AG09309 (cell line): Measurements from ENCODE around the gene NSUN7.

Experiments used
- DNase-seq: peaks from one replicate; pipeline ENCODE4 v3.0.0-alpha.2; 2010; ENCODE audit warnings: low read depth
- H3K4me3 ChIP-seq: 2 replicates; pipeline ENCODE4 v1.5.1; 2011; ENCODE audit warnings: mild to moderate bottlenecking, low read depth, low read length, moderate library complexity; ENCODE audit not compliant: control insufficient read depth
- TF ChIP-seq, protein P1 (sequence below): IDR thresholded peaks from 2 replicates; pipeline ENCODE4 v1.5.1; 2011; ENCODE audit warnings: mild to moderate bottlenecking, low read depth, low read length, inconsistent platforms; ENCODE audit not compliant: insufficient read depth, control insufficient read depth; ENCODE audit errors: missing control alignments

The NSUN7 gene

DNA sequence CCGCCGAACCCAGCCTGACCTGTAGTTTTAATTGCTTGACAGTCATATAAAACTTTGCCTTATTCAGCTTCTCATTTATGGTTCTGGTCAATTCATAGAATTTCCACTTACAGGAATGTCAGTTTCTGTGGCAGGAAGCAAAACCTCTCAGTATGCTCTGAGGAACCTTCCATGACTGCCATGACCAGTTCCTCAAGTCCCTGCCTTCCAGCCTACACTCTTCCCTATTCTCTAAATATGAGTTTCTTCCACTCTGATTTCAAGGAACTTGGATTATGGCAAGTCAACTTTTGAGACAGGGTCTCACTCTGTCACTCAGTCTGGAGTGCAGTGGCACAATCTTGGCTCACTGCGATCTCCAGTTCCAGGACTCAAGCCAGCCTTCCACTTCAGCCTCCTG, 26.0 kb upstream of the NSUN7 start:
- no peak for DNase-seq
- H3K4me3 ChIP-seq = no peak overlapping the region
- TF ChIP-seq, protein P1, sequence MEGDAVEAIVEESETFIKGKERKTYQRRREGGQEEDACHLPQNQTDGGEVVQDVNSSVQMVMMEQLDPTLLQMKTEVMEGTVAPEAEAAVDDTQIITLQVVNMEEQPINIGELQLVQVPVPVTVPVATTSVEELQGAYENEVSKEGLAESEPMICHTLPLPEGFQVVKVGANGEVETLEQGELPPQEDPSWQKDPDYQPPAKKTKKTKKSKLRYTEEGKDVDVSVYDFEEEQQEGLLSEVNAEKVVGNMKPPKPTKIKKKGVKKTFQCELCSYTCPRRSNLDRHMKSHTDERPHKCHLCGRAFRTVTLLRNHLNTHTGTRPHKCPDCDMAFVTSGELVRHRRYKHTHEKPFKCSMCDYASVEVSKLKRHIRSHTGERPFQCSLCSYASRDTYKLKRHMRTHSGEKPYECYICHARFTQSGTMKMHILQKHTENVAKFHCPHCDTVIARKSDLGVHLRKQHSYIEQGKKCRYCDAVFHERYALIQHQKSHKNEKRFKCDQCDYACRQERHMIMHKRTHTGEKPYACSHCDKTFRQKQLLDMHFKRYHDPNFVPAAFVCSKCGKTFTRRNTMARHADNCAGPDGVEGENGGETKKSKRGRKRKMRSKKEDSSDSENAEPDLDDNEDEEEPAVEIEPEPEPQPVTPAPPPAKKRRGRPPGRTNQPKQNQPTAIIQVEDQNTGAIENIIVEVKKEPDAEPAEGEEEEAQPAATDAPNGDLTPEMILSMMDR = no peak

DNA sequence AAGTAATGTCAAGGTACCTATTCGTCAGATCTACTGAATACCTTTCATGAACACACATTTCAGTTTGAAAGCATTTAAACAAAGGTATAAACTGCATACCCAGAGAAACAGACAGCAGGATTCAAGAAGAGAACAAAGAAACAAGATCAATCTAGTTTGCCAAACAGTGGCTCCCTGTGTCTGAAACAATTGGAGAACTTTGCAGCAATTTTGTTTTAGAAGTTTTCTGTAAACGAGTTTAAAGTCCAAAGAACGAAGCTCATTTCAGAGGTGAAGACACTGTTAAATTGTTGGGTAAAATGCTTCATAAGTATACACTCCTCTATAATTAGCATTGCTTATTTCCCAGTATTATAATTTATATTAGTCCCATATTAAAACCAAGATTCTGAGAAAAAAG, 21.4 kb upstream of the NSUN7 start:
- TF ChIP-seq, protein P1 = no peak
- no peak for DNase-seq
- no peak overlapping the region for H3K4me3 ChIP-seq

DNA sequence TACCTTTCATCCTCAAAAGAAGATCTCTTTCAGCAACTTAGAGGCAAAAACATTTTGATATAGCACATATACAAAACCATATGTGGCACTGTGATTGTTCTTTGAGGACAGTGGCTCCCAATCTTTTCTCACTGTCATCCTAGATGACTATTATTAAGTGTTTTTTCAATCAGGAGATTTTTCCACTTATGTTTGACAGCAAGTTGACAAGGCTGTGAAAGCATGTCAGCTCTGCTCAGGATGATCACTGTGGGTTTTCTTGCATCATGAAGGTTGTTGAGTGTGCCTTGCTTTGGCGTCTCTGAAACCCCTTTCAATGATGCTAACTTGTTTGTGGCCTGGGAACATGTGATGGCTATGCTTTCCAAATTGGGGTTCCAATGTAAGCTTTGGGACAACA, 20.2 kb upstream of the NSUN7 start:
- TF ChIP-seq, protein P1 = no peak
- H3K4me3 ChIP-seq = no peak overlapping the region
- no peak for DNase-seq

DNA sequence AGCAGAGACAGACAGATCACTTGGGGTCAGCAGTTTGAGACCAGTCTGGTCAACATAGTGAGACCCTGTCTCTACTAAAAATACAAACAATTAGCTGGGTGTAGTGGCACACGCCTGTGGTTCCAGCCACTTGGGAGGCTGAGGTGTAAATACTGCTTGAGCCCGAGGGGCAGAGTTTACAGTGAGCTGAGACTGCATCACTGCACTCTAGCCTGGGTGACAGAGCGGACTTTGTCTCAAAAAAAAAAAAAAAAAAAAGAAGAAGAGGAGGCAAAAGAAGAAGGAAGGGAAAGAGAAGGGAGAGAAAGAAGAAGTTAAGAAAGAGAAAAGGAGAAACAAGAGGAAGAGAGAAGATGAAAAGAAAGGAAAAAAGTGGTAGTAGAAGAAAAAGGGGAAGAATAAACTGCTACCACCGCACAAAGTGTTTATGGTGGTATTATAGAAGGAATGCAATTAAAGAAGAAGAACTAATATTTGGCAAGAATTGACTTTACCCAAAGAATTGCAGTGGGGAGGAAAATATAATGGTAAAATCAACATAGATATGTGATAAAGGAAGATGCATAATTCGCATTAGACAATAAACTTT, 19.6 kb upstream of the NSUN7 start:
- TF ChIP-seq, protein P1 = no peak
- DNase-seq = no peak

DNA sequence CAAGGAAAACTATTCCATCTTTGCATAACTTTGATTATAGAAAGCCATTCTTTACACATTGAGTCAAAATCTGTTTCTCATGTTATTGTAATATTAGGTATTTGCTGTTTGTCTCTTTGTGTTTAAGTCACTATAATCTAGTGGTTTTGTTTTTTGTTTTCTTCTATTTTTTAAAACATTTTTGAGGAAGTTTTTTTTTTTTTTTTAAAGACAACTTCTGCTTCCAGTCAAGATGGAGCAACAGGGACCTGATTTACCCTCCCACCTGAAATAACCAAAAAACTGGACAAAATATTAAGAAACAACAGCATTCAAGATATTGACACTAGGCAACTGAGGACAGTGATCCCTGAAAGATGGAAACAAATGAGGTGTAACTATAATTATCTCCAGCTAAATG, 18.4 kb upstream of the NSUN7 start:
- TF ChIP-seq, protein P1 = no peak
- no peak for DNase-seq
- H3K4me3 ChIP-seq = no peak overlapping the region

More for the DNA sequence above, 19.6 kb upstream of the NSUN7 start:
- H3K4me3 ChIP-seq = no peak overlapping the region

DNA sequence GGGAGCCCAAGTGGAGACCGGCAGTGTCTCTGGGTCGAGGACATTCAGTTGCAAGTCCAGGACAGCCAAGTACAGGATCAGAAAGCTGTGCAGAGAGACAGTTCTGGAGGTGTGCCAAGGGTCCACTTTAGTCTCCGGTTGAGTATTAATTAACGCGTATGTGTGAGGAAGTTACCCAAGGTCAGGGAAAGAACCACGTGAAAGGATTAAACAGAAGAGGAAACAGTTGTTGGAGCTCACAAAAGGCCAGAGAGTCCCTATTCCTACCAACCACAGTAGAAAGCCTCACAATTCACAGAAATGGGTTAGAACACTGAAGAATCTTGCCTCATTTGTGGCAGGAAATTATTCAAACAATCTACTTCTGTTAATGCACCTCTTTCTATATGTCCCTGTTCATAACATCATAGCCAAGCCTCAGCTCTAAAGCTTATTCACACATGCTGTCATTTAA, 17.9 kb upstream of the NSUN7 start:
- TF ChIP-seq, protein P1 = no peak
- no peak for DNase-seq
- H3K4me3 ChIP-seq = no peak overlapping the region
